ENCODE measurements around the gene USP22. TPM values are rescaled to one million over a fixed set of nuclear protein-coding genes. Genes with fewer than 3 reads are reported as not detected.

Gene USP22
- total RNA-seq, 4 donors from 2014 or later, result 87.4 to 128 (median 96.3) TPM

GRCh38 chr17:20994779-20995149, 48.0 kb downstream of the USP22 start:
- TF ChIP-seq CTCF (IDR thresholded peaks at IDR 0.05; ENCODE audit: low read depth), result no peak

- no peak for TF ChIP-seq CTCF (IDR thresholded peaks at IDR 0.05; ENCODE audit: low read depth)
Observed at GRCh38 chr17:20993863-20994778, 48.7 kb downstream of the USP22 start.

- no peak for TF ChIP-seq CTCF (IDR thresholded peaks at IDR 0.05; ENCODE audit: low read depth)
Observed at GRCh38 chr17:20992987-20993862, 49.6 kb downstream of the USP22 start.

GRCh38 chr17:20992416-20992815, 50.4 kb downstream of the USP22 start:
- no peak for TF ChIP-seq CTCF (IDR thresholded peaks at IDR 0.05; ENCODE audit: low read depth)

GRCh38 chr17:20991276-20992037, 51.4 kb downstream of the USP22 start:
- TF ChIP-seq CTCF (IDR thresholded peaks at IDR 0.05; ENCODE audit: low read depth), result no peak

- TF ChIP-seq CTCF (IDR thresholded peaks at IDR 0.05; ENCODE audit: low read depth), result no peak
Observed at GRCh38 chr17:20989991-20990855, 52.6 kb downstream of the USP22 start.

Data from subcutaneous adipose tissue (tissue), 4 donors.